Measurements from ENCODE around the gene SLC6A1.
"Not testable (repeated sequence)": the region's sequence is repeated elsewhere in the genome, so short reads cannot be mapped to it uniquely, and the experiment has no call there.

The SLC6A1 gene

DNA sequence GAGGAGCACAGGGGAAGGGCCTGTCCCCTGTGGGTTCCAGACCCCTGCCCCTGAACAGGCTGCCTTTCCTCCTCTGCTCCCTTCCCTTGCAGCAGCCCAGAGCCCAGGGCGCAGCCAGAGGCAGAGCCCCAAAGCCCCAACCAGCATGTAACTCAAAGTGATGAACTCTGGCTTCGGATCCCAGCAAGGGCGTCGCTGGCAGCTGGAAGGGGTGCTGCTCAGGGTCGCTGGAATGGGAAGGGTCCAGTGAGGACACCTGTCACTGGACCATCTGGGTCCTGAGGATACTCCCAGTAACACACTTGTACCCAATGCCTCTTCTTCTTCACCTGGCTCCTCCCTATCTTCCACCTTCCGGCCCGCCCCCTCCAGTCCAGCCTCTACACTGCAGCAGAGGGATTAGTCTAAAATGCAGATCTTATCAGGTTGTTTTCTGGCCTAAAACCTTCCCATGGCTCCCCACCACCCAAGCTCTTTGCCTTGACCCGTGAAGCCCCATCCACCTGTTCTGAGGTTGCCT, 64.0 kb downstream of the SLC6A1 start:
- in situ Hi-C loops (cut with MboI; ENCODE audit: low sequenced_read_pairs) = loop anchor here (25.0 kb wide), 3 partner anchors 281 to 606 kb away; no protein-coding TSS in a partner anchor

DNA sequence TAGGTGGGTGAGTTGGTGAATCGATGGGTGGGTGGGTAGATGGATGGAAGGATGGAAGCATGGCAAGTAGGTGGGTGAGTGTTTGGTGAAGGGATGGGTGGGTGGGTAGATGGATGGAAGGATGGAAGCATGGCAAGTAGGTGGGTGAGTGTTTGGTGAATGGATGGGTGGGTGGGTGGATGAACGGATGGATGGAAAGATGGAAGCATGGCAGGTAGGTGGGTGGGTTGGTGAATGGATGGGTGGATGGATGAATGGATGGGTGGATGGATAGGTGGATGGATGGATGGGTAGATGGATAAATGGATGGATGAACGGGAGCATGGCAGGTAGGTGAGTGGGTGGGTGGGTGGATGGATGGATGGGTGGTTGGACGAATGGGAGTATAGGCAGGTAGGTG, 65.1 kb downstream of the SLC6A1 start:
- in situ Hi-C loops (cut with MboI; ENCODE audit: low sequenced_read_pairs) = loop anchor here (25.0 kb wide), 3 partner anchors 280 to 605 kb away; no protein-coding TSS in a partner anchor

DNA sequence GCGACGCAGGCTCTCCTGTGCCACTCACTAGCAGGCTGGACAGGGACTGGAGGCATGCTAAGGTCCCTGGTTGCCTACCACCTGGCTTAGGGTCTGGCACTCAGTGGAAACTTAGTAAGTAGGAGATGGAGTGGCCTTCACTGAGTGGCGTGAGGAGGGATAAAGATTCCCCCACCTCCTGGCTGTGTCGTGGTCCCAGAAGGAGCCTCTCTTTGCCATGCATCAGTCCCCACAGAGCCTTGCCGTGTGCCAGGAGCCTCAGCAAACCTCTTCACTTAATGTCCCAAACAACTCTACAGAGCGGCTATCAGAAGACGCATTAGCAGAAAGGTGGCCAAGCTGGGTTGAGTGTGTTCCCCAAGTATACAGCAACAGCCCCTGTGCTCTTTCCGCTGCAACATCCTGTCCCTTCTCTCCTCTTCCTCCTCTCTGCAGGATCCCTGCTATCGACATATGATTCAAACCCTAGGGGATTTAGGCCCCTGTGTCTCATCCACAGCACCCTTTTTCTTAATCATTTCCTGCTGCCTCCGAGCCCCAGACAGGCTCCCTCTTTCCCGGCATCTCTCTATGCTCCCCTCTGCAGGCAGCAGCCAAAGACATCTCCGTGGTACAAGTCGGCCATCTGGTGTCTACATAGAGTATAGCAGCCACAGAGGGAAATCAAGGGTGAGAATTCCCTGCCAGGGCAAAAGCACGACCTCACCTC, 66.7 kb downstream of the SLC6A1 start:
- in situ Hi-C loops (cut with MboI; ENCODE audit: low sequenced_read_pairs) = loop anchor here (25.0 kb wide), 3 partner anchors 278 to 603 kb away; no protein-coding TSS in a partner anchor

DNA sequence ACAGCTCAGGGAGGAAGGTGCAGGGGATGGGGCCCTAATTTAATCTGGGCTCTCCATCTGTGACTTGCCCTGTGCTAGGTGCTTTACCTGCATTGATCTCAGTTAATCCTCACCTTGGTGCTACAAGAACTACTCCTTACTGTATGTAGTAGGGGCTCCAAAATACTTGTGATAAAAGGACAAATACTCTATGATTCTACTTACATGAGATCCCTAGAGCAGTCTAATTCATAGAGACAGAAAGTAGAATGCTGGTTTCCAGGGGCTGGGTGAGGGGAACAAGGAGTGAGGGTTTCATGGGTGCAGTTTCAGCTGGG, 67.2 kb downstream of the SLC6A1 start:
- in situ Hi-C loops (cut with MboI; ENCODE audit: low sequenced_read_pairs) = loop anchor here (25.0 kb wide), 3 partner anchors 278 to 603 kb away; no protein-coding TSS in a partner anchor

DNA sequence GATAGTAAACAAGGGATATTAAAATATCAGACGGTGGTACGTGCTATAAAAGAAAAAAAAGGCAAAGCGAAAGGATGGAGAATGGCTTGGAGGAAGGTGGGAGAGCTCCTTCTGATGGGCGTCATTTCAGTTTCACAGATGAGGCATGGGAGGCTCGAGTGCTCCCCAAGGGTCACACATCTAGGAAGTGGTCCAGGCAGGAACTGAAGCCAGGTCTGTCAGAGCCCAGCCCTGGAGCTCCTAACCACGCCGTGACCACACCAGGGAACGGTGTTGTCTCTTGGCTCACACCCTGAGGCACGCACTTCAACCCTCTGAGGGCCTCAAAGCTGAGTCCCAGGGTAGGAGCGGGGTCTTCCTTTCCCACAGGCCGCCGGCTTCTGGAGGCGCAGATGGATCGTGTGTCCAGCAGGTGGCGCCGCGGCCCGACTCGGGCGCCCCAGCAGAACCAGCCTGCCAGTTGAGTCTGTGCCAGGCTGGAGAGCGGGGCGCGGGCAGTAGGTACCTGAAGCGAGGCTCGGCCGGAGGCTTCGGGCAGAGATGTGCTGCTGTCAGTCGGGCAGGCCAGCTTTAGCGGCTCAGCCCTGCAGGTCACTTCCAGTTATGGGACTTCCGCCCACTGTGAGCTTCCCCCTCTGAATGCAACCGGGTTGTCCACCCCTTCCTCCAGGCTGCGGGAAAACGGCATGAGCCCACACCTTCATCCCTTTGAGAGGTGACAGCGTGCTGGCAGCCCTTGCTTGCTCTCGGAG, 68.1 kb downstream of the SLC6A1 start:
- in situ Hi-C loops (cut with MboI; ENCODE audit: low sequenced_read_pairs) = loop anchor here (25.0 kb wide), 3 partner anchors 277 to 602 kb away; no protein-coding TSS in a partner anchor

DNA sequence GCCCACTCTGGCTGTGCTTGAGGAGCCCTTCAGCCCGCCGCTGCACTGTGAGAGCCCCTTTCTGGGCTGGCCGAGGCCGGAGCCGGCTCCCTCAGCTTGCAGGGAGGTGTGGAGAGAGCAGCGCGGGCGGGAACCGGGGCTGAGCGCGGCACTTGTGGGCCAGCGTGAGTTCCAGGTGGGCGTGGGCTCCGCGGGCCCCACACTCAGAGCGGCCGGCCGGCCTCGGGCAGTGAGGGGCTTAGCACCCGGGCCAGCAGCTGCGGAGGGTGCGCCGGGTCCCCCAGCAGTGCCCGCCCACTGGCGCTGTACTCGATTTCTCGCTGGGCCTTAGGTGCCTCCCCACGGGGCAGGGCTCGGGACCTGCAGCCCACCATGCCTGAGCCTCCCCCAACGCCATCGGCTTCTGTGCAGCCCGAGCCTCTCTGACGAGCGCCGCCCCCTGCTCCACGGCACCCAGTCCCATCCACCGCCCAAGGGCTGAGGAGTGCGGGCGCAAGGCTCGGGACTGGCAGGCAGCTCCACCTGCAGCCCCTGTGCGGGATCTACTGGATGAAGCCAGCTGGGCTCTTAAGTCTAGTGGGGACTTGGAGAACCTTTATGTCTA, 68.8 kb downstream of the SLC6A1 start:
- in situ Hi-C loops (cut with MboI; ENCODE audit: low sequenced_read_pairs) = loop anchor here (25.0 kb wide), 3 partner anchors 276 to 601 kb away; no protein-coding TSS in a partner anchor

DNA sequence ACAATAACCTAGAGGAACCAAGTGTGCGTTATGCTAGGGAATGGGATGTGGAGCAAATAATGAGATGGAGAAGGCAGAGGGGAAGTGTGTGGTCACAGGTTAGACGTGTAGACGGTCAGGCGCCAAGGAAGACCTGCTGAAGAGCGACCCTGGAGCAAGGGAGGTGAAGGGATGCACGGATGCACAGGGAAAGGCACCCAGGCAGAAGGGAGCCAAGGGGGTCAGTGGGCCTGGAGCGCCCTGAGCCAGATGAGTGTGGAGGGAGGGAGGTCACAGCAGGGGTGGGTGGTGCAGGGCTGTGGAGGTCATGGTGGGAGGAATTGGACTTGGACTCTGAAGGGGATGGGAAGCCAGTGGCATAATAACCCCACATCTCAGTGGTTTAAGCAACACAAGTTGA, 70.2 kb downstream of the SLC6A1 start:
- in situ Hi-C loops (cut with MboI; ENCODE audit: low sequenced_read_pairs) = loop anchor here (25.0 kb wide), 3 partner anchors 275 to 600 kb away; no protein-coding TSS in a partner anchor

DNA sequence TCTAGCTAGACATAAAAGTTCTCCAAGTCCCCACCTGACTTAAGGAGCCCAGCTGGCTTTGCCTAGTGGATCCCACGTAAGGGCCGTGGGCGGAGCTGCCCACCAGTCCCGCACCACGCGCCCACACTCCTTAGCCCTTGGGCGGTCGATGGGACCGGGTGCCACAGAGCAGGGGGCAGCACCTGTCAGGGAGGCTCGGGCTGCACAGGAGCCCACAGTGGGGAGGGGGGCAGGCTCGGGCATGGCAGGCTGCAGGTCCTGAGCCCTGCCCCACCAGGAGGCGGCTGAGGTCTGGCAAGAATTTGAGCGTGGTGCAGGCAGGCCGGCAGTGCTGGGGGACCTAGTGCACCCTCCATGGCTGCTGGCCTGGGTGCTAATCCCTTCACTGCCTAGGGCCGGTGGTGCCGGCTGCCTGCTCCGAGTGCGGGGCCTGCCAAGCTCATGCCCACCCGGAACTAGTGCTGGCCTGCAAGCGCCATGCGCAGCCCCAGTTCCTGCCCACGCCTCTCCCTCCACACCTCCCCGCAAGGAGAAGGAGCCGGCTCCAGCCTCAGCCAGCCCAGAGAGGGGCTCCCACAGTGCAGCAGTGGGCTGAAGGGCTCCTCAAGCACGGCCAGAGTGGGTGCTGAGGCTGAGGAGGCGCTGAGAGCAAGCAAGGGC, 78.7 kb downstream of the SLC6A1 start:
- in situ Hi-C loops (cut with MboI; ENCODE audit: low sequenced_read_pairs) = loop anchor here (25.0 kb wide), 3 partner anchors 266 to 591 kb away; no protein-coding TSS in a partner anchor

DNA sequence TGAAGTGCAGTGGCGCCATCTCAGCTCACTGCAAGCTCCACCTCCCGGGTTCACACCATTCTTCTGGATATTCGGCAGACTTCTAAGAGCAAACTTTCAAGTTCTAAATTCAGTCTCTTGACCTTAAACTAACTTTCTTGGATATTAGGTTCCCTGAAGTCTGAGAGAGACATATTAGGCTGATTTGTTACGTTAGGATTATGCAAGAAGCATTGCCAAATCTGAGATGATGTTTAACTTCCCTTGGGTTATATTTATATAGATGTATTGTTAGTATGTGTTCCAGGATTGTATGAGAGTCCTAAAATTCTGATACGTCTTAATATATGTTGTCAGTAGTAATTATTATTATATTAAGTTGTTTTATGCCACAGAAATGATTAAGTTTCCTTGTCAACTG, 80.1 kb downstream of the SLC6A1 start:
- in situ Hi-C loops (cut with MboI; ENCODE audit: low sequenced_read_pairs) = loop anchor here (25.0 kb wide), 3 partner anchors 265 to 590 kb away; no protein-coding TSS in a partner anchor

DNA sequence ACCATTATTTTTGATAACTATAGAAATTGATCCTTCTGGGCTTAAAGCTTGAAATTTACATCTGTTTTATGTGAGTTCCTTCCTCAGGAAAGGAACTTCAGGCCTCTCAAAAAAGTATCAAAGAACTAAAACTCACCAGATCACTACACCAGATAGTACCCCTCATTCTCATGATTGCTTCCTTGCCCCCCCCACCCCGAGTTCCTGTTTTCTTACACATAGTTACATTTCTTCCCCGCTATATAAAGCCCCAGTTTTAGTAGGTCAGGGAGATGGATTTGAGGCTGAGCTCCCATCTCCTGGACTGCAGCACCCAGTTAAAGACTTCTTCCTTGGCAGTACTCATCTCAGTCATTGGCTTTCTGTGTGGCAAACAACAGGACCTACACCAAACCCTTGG, 81.5 kb downstream of the SLC6A1 start:
- in situ Hi-C loops (cut with MboI; ENCODE audit: low sequenced_read_pairs) = loop anchor here (25.0 kb wide), 3 partner anchors 263 to 588 kb away; no protein-coding TSS in a partner anchor

DNA sequence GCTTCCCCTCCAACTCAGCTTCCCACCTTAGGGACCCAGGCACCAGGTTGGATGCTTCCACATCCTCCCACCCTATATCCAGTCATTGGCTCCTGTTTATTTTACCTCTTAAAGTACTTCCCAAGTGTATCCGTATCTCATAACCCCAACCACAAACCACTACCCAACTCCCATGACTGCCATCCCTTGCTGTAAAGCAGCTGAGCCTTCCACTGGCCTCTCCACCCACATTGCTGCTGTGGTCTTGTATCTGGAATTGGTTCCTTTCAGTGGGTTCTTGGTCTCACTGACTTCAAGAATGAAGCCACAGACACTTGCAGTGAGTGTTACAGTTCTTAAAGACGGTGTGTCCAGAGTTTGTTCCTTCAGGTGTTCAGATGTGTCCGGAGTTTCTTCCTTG, 81.9 kb downstream of the SLC6A1 start:
- in situ Hi-C loops (cut with MboI; ENCODE audit: low sequenced_read_pairs) = loop anchor here (25.0 kb wide), 3 partner anchors 263 to 588 kb away; no protein-coding TSS in a partner anchor

DNA sequence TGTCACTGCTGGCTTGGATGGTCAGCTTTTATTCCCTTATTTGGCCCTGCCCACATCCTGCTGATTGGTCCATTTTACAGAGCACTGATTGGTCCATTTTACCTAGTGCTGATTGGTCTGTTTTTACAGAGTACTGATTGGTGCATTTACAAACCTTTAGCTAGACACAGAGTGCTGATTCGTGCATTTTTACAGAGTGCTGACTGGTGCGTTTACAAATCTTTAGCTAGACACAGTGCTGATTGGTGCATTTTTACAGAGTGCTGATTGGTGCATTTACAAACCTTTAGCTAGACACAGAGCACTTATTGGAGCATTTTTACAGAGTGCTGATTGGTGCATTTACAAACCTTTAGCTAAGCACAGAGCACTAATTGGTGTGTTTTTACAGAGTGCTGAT, 82.6 kb downstream of the SLC6A1 start:
- in situ Hi-C loops (cut with MboI; ENCODE audit: low sequenced_read_pairs) = not testable (repeated sequence)

DNA sequence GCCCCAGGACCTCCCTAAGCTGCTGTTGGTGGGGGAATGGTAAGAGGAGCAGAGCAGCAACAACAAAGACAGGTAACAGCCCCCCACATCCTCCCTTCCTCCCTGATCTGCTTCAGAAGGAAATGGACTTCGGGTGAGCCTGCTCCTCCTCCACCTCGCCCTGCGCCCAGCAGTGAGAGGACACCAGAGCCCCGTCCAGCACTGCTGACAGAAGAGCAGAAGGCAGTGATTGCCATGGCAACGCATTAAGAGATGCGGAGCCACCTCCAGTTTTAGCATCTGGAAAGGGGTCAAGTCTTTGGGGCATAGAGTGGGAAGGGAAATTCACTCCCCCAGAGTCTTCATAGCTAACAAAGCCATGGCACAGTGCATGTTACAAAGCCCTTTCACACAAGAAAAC, 84.2 kb downstream of the SLC6A1 start:
- in situ Hi-C loops (cut with MboI; ENCODE audit: low sequenced_read_pairs) = no loop called here

DNA sequence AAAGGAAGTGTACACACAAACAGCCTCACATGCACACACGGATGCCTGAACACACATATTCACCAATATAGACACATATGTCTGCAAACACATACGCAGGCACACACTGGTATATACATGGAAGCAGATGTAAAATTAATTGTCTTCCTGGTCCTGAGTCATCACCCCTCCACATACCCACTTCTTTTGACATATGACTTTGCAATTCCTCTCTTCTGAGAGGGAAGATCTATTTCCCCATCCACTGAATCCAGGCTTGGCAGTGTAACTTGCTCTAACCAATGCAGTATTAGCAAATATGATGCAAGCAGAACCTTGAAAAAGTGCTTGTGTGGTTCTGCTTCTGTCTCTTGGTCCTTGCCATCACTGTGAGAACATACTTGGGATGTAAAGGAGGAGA, 84.9 kb downstream of the SLC6A1 start:
- in situ Hi-C loops (cut with MboI; ENCODE audit: low sequenced_read_pairs) = no loop called here

DNA sequence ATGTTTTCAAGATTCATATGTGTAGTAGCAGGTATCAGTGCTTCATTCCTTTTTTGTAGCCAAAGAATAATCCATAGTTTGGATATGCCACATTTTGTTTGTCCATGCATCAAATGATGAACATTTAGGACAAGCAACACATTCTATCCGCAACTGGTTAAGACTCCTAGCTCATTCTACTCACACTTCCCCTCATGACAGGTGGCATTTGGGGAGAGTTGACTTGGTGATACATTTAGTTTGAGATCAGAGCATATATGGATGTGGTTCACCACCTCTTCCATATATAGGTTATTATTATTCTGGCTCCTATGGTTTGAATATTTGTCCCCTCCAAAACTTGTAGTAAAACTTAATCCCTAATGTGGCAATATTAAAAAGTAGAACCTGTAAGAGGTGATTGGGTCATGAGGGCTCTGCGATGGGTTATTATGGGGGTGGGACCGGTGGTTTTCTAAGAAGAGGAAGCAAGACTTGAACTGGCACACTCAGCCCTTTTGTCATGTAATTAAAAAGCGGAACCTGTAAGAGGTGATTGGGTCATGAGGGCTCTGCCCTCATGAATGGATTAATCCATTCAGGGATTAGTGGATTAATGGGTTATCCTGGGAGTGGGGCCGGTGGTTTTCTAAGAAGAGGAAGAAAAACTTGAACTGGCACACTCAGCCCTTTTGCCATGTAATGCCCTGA, 86.4 kb downstream of the SLC6A1 start:
- in situ Hi-C loops (cut with MboI; ENCODE audit: low sequenced_read_pairs) = no loop called here

DNA sequence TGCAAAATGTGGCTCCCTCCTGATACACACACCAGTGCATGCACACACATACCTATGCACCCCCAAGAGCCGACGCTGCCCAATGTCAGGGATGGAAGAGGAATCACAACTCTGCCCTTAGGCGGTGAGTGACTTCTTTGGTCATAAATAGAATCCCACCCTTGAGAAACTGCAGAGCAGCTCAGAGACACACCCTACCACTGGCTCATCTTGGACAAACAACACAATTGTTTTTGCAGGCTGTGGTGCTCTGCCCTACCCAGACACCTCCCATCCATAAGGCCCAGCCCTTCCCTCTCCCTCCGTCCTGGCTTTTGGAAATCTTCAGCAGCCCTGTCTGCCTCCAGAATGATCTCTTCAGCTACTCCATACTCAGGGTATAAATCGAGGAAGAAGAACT, 87.9 kb downstream of the SLC6A1 start:
- in situ Hi-C loops (cut with MboI; ENCODE audit: low sequenced_read_pairs) = no loop called here

DNA sequence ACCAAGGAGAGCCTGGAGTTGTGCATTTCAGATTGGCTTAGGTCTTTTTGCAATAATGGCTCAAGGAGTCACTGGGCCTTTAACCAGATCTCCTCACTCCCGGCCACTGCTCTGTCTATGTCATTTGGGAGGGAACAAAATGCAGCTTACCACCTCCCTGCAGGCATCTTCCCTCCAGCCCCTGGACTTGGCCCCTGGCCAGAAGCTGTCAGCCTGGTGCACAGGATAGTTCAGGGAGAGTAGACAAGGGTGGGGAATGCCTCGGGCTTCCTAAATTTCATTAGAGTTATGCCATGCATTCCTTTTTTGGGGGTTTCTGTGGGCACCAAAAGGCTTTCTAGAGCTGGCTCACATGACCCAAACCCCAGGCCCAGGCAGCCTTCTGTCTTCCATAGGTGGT, 91.5 kb downstream of the SLC6A1 start:
- in situ Hi-C loops (cut with MboI; ENCODE audit: low sequenced_read_pairs) = no loop called here

DNA sequence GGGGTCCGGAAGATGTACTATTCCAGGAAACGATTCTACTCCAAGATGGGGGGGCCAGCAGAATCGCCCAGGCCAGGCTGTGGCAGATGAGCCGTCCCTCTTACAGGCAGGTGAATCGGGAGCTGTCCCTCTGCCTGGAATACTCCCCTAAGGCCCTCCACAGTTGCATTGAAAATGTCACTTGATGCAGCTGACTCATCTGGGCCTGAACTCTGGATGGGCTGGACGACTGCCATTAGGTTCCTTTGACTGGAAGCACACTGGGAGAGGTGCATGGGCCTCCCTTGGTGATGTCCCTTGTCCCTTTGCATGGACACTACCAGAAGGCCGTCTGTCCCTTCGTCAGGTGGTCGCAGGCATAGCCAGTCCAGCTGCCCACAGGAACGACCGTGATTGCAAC, 92.1 kb downstream of the SLC6A1 start:
- in situ Hi-C loops (cut with MboI; ENCODE audit: low sequenced_read_pairs) = no loop called here

DNA sequence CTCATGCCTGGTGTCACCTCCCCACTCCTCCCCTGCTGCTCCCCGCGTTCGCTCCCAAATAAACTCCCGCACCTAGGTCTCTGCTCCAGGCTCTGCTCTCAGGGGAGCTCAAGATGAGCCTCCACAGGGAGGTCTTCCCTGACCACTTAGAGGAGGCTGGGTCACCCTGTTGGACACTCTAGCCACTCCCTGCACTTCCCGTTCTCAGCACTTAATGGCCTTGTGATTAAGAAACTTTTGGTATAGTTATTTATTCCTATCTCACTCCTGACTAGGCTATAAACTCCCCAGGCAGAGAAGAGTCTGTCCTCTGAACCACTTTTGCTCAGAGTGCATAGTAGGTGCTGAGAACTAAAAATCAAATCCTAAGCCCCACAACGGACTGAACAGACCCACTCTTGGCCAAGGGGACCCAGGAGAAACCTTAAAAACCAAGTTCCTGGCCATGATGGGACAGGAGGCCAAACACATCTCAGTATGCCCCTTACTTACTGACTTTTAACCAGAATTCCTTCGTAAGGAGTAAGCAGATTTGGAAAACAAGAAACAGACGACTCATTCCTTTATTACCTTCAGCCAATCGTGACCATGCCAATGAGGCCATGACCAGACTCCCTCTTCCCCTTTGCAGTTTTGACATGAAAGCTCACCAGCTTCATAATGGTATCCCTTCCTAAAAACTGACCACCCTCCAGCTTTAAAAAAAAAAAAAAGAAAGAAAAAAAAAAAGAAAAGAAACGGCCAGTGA, 92.7 kb downstream of the SLC6A1 start:
- in situ Hi-C loops (cut with MboI; ENCODE audit: low sequenced_read_pairs) = no loop called here
